GM18870 (cell line): ENCODE measurements around the gene TSSC4.
"Not testable (repeated sequence)": the region's sequence is repeated elsewhere in the genome, so short reads cannot be mapped to it uniquely, and the experiment has no call there.

Source experiments
- ATAC-seq: cut with Tn5 transposase; IDR thresholded peaks from one replicate; pipeline ENCODE4 v1.9.1; 2021; ENCODE audit warnings: moderate library complexity; ENCODE audit not compliant: unreplicated experiment

TSSC4 gene

GRCh38 chr11:2400069-2400761 is at the start of gene TSSC4:
Gene TSSC4 (plus strand): TSS chr11:2400750. CDS start chr11:2402634, 1,884 bp downstream.
- peak; percentile 78 for ATAC-seq

GRCh38 chr11:2351701-2352100 is 48.8 kb upstream of the TSSC4 start:
- ATAC-seq: no peak

DNA sequence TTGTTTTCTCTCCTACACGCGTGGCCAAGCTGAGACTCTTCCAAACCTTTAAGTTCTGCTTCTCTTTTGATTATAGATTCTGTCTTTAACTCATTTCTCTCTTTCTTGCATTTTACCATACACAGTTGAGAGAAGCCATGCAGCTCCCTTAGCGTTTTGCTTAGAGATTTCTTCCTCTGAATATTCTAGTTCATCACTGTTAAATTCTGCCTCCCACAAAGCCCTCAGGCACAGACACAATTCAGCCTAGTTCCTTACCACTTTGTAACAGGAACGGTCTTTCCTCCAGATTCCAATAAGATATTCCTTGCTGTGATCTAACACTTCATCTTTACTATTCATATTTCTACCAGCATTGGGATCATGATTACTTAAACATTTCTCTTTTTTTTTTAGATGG is 48.1 kb upstream of the TSSC4 start:
- no peak for ATAC-seq

GRCh38 chr11:2355000-2355644 is 45.4 kb upstream of the TSSC4 start:
- ATAC-seq: no peak

GRCh38 chr11:2357246-2357645 is 43.3 kb upstream of the TSSC4 start:
- ATAC-seq: no peak

DNA sequence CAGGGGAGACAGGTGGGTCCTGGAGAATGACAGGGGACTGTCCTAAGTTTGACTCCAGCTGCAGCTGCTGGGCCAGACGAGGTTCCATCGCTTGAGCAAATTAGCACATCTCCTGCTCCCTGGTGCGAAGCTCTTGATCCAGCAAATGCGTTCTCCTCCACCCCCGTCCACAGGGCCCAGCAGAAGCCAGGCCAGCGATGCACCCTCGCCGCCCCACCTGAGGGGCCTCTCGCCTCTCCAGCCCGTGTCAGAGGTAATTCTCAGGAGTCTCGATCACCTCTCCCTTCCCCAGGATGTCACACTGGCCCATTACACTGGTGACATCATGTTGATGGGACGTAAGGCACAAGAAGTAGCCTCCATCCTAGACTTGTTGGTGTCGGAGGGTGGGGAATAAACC is 42.9 kb upstream of the TSSC4 start:
- not testable (repeated sequence) for ATAC-seq

- ATAC-seq: no peak
Measured at GRCh38 chr11:2358754-2359442, 41.7 kb upstream of the TSSC4 start.

- no peak for ATAC-seq
Measured at GRCh38 chr11:2359557-2359956, 41.0 kb upstream of the TSSC4 start.

DNA sequence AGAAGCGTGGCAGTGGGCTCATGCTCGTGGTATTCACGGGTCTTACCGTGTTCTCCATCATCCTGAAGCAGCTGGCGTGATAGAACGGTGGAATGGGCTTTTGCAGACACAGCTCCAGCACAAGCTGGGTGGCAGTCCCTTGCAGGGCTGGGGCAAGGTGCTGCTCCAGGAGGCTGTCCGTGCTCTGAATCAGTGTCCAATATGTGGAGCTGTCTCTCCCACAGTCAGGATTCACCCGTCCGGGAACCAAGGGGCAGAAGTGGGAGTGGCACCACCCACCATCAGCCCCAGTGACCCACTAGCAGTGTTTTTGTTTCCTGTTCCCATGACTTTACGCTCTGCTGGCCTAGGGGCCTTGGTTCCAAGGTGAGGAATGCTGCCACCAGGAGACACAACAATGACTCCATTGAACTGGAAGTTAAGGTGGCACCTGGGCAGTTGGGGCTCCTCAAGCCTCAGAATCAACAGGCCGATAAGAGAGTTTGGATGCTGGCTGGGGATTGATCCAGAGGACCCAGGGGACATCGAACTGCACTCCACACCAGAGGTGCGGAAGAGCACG is 40.4 kb upstream of the TSSC4 start:
- ATAC-seq: no peak

- ATAC-seq: no peak
Measured at GRCh38 chr11:2361565-2361964, 39.0 kb upstream of the TSSC4 start.

DNA sequence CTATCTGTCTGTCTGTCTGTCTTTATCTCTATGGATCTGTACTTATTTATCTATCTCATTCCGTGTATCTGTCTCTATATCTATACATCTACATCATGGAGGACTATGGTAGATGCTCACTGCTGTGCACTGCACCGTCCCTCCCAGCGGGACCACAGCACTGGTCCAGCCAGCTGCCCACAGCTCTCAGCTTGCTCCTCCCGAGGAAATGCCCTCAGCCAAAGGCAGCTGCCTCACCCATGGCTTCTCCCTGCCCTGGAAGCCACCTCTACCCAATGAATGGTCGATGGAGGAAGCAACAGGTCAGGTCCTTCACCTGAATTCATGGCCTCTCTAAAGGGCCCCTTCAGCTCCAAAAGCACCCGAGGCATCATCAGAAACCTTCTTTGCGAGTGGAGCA is 38.1 kb upstream of the TSSC4 start:
- ATAC-seq: no peak

GRCh38 chr11:2363130-2363529 is 37.4 kb upstream of the TSSC4 start:
- no peak for ATAC-seq

DNA sequence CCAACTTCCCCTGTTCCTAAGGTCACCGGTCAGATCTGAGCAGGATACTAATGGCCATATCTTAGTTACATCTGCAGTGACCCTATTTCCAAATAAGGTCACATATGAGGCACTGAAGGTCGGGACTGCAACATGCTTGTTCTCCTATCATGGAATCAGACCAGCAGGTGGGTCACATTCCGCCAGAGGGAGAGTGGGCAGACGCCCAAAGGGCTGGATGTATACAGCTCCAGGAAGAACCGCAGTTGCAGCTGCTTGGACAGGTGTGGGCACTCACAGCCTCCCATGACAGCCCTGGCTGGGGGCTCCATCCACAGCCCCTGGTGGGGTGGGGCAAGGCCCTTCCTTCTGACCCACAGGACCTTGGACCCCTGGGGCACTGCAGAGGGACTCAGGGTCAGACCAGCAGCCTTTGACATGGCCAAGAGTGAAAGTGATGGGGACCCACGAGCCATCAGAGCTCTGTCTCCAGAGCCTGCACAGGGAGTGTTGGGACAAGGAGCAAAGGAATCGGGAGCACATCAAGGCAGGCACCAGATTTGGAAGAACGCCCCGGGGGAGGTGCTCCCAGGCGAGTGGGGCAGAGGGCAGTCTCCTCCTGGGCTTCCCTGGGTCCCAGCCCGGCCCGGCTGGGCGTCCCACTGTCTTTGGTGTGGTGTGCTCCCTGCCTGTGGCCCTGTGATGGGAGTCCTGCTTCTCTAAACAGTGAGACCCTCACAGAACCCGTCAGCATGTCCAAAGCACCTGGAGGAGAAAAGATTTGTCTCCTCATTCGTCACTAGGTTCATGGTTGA is 36.8 kb upstream of the TSSC4 start:
- ATAC-seq: no peak

DNA sequence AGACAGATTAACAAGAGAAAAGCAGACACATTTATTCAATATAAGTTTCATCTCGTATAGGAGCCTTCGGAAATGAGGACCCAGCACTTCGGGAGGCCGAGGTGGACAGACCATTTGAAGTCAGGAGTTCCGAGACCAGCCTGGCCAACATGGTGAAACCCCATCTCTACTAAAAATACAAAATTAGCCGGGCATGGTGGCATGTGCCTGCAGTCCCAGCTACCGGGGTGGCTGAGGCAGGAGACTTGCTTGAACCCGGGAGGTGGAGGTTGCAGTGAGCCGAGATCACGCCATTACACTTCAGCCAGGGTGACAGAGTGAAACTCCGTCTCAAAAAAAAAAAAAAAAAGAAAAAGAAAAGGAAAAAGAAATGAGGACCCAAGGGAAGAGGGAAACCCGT is 36.2 kb upstream of the TSSC4 start:
- ATAC-seq: not testable (repeated sequence)

DNA sequence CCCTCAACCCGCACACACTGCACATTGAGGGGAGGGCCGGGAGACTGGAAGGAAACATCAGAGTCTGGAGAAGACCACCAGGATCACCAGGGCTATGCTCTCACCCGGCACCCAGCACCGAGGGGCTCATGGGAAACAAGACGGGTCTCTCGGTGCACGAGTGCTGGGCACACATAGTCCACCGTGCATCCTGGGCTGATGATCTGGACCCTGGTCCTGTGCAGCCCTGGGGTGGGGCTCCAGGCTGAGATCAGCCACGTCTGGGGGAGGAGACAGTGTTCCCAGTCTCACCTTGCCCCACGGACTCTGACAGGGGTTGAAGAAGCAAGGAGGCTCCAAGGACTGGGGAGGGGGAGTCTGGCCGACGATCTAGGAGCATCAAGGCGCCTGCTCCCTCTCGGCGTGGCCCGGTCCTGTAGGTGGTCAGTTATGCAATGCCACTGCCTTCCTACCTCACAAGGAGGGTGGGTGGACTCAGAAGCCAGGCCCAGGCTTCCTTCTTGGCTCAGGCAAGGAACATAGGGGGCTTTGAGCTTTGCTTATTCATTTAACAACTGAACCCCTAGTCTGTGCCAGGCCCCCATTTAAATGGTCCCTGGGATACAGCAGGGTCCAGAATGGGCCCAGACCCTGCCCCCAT is 34.9 kb upstream of the TSSC4 start:
- no peak for ATAC-seq

- no peak for ATAC-seq
Measured at GRCh38 chr11:2366276-2366675, 34.3 kb upstream of the TSSC4 start.

DNA sequence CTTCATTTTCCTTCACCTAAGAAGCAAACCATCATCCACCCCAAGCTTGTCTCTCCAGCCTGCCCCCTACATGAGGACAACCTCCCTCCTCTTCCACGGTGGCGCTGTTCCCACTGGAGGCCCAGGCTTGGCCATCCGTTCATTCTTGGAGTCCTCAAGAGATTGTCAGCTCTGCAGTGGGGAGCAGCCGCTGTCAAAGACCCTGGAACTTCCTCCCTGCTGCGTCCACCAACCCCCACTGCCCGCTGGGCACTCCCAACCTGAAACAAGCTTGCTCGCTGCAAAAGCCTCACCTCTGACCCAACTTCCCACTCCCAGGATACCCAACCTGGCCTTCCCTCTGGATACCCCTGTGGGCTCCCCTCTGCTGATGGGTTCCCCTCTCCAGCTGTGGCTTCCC is 33.8 kb upstream of the TSSC4 start:
- ATAC-seq: no peak

- no peak for ATAC-seq
Measured at GRCh38 chr11:2367266-2368160, 33.0 kb upstream of the TSSC4 start.

- ATAC-seq: no peak
Measured at GRCh38 chr11:2368178-2368850, 32.2 kb upstream of the TSSC4 start.
